ENCODE data around the gene DPF3. TPM values are rescaled to one million over a fixed set of nuclear protein-coding genes. Genes with fewer than 3 reads are reported as not detected.

DPF3 gene
- total and polyA plus RNA-seq, 12 donors, result 0.91 to 6.0 (median 2.9) TPM

- H3K9me3 ChIP-seq (replicated peaks in 1 of 3), result no peaks in the 10 kb centered on the region
- no peak overlapping the region for H3K27ac ChIP-seq
- 89 to 97% (median 93%) methylated on average over 1 of the region's 1 CpG for whole genome bisulfite sequencing, 4 donors
- H3K4me1 ChIP-seq (replicated peaks in 1 of 2), result no peaks in the 10 kb centered on the region
- TF ChIP-seq CTCF (IDR thresholded peaks at IDR 0.05) (no peak), POLR2A (IDR thresholded peaks at IDR 0.05) (no peak)
- no peak overlapping the region for H3K4me3 ChIP-seq
- no peaks in the 10 kb centered on the region for H3K36me3 ChIP-seq (replicated peaks in 1 of 2)
- H3K27me3 ChIP-seq, result no peaks in the 10 kb centered on the region
- intact Hi-C loops (cut with DNase I), result no loop called here
- DNase-seq, result no peak
These were observed 11.9 kb downstream of the DPF3 start for GRCh38 chr14:72882047-72882446.

- Histone ChIP-seq H3K4me3 (no peak overlapping the region), H3K27me3 (no peaks in the 10 kb centered on the region), H3K4me1 (replicated peaks in 1 of 2) (no peaks in the 10 kb centered on the region), H3K36me3 (replicated peaks in 1 of 2) (no peaks in the 10 kb centered on the region), H3K27ac (no peak overlapping the region), H3K9me3 (replicated peaks in 1 of 3) (no peaks in the 10 kb centered on the region)
- no peak for TF ChIP-seq POLR2A (IDR thresholded peaks at IDR 0.05)
- WGBS, 4 donors, result 78 to 87% (median 83%) methylated on average over 2 of the region's 2 CpGs
- intact Hi-C loops (cut with DNase I), result no loop called here
- DNase-seq, result no peak
These were observed 12.4 kb downstream of the DPF3 start for GRCh38 chr14:72881543-72881942.

- Histone ChIP-seq H3K4me3 (no peak overlapping the region), H3K27ac (no peak overlapping the region), H3K36me3 (replicated peaks in 1 of 2) (no peaks in the 10 kb centered on the region), H3K4me1 (replicated peaks in 1 of 2) (no peaks in the 10 kb centered on the region), H3K27me3 (no peaks in the 10 kb centered on the region), H3K9me3 (replicated peaks in 1 of 3) (no peaks in the 10 kb centered on the region)
- intact Hi-C loops (cut with DNase I), result no loop called here
- WGBS, 4 donors, result 73 to 85% (median 78%) methylated on average over 2 of the region's 2 CpGs
- no peak for DNase-seq
- TF ChIP-seq CTCF (IDR thresholded peaks at IDR 0.05) (no peak), POLR2A (IDR thresholded peaks at IDR 0.05) (no peak)
These were observed 13.1 kb downstream of the DPF3 start for GRCh38 chr14:72880820-72881219.

GRCh38 chr14:72880164-72880563, 13.7 kb downstream of the DPF3 start:
- Histone ChIP-seq H3K4me3 (no peak overlapping the region), H3K4me1 (replicated peaks in 1 of 2) (no peaks in the 10 kb centered on the region), H3K9me3 (replicated peaks in 1 of 3) (no peaks in the 10 kb centered on the region), H3K36me3 (replicated peaks in 1 of 2) (no peaks in the 10 kb centered on the region), H3K27me3 (no peaks in the 10 kb centered on the region), H3K27ac (no peak overlapping the region)
- 80 to 93% (median 89%) methylated on average over 2 of the region's 2 CpGs for WGBS, 4 donors
- no peak for TF ChIP-seq POLR2A (IDR thresholded peaks at IDR 0.05)
- TF ChIP-seq CTCF (IDR thresholded peaks at IDR 0.05), result no peak
- intact Hi-C loops (cut with DNase I), result no loop called here
- no peak for DNase-seq

GRCh38 chr14:72879431-72879830, 14.5 kb downstream of the DPF3 start:
- H3K9me3 ChIP-seq (replicated peaks in 1 of 3), result no peaks in the 10 kb centered on the region
- H3K27ac ChIP-seq, result no peak overlapping the region
- no peaks in the 10 kb centered on the region for H3K36me3 ChIP-seq (replicated peaks in 1 of 2)
- no peak overlapping the region for H3K4me3 ChIP-seq
- TF ChIP-seq CTCF (IDR thresholded peaks at IDR 0.05), result no peak
- no peak for DNase-seq
- H3K27me3 ChIP-seq, result no peaks in the 10 kb centered on the region
- intact Hi-C loops (cut with DNase I), result no loop called here
- 91 to 100% (median 93%) methylated on average over 2 to 6 of the region's 6 CpGs for WGBS, 4 donors
- H3K4me1 ChIP-seq (replicated peaks in 1 of 2), result no peaks in the 10 kb centered on the region

Measured in adrenal gland (tissue), 12 donors.